Prostate gland (tissue), 2 donors: ENCODE measurements around the gene ASXL3.

Source experiments
- CTCF ChIP-seq, 4 experiments: fragments of 200-600 bp in 2 of 4; fragments of 450-650 bp in 2 of 4; sonication (generic) in 2 of 4; IDR thresholded peaks; 1 replicate in 3 of 4; 2 replicates in 1 of 4; pipeline ENCODE4 v1.5.1; 2016 to 2019; ENCODE audit warnings: antibody characterized with exemption in 4 of 4, mild to moderate bottlenecking in 2 of 4, moderate library complexity in 2 of 4
- POLR2A ChIP-seq: fragments of 450-650 bp; IDR thresholded peaks from one replicate; pipeline ENCODE4 v1.6.1; 2016; ENCODE audit warnings: antibody characterized with exemption, mild to moderate bottlenecking
- POLR2AphosphoS5 ChIP-seq: sonication (generic); formaldehyde crosslinking; IDR thresholded peaks from one replicate; pipeline ENCODE4 v1.6.1; 2017; ENCODE audit warnings: antibody characterized with exemption

- no peak for TF ChIP-seq CTCF (IDR thresholded peaks at IDR 0.05)
- TF ChIP-seq POLR2A, result no peak
- no peak for TF ChIP-seq POLR2AphosphoS5
These were observed 133.5 kb downstream of the ASXL3 start for GRCh38 chr18:33711514-33711913.
